ENCODE results near the gene PLEK.
"Not testable (repeated sequence)": the region's sequence is repeated elsewhere in the genome, so short reads cannot be mapped to it uniquely, and the experiment has no call there.

PLEK gene

GRCh38 chr2:68386365-68386764, 21.3 kb downstream of the PLEK start:
- no peak for DNase-seq

GRCh38 chr2:68387408-68388350, 22.6 kb downstream of the PLEK start:
- no peak for DNase-seq

- no peak for DNase-seq
Measured at GRCh38 chr2:68388358-68388757, 23.3 kb downstream of the PLEK start.

- no peak for DNase-seq
Measured at GRCh38 chr2:68388772-68389171, 23.7 kb downstream of the PLEK start.

GRCh38 chr2:68390114-68390513, 25.0 kb downstream of the PLEK start:
- no peak for DNase-seq

- DNase-seq = no peak
Measured at GRCh38 chr2:68390586-68390985, 25.5 kb downstream of the PLEK start.

- no peak for DNase-seq
Measured at GRCh38 chr2:68391099-68391498, 26.0 kb downstream of the PLEK start.

- no peak for DNase-seq
Measured at GRCh38 chr2:68391869-68392268, 26.8 kb downstream of the PLEK start.

GRCh38 chr2:68396093-68396492, 31.0 kb downstream of the PLEK start:
- no peak for DNase-seq

GRCh38 chr2:68397704-68398263, 32.7 kb downstream of the PLEK start:
- DNase-seq = not testable (repeated sequence)

- DNase-seq = no peak
Measured at GRCh38 chr2:68403199-68403644, 38.1 kb downstream of the PLEK start.

GRCh38 chr2:68404164-68404563, 39.1 kb downstream of the PLEK start:
- DNase-seq = no peak

- DNase-seq = no peak
Measured at GRCh38 chr2:68404893-68405799, 40.1 kb downstream of the PLEK start.

GRCh38 chr2:68411397-68412126, 46.5 kb downstream of the PLEK start:
- DNase-seq = no peak

GRCh38 chr2:68412127-68412819, 47.2 kb downstream of the PLEK start:
- DNase-seq = no peak

GRCh38 chr2:68413466-68413865, 48.4 kb downstream of the PLEK start:
- no peak for DNase-seq

GRCh38 chr2:68414452-68414851, 49.4 kb downstream of the PLEK start:
- no peak for DNase-seq

- DNase-seq = no peak
Measured at GRCh38 chr2:68414876-68415275, 49.8 kb downstream of the PLEK start.

GRCh38 chr2:68415521-68415920, 50.4 kb downstream of the PLEK start:
- no peak for DNase-seq

- DNase-seq = no peak
Measured at GRCh38 chr2:68416081-68416675, 51.1 kb downstream of the PLEK start.

GRCh38 chr2:68417926-68418325, 52.8 kb downstream of the PLEK start:
- DNase-seq = no peak

All from right hindlimb (tissue), 1 donor.